Mesenchymal stem cell (in vitro differentiated cells and primary cell): ENCODE data around the gene LAMB2.

Experiments used
- DNase-seq: peaks from one replicate; pipeline ENCODE4 v3.0.0-alpha.2; 2013
- H2AFZ ChIP-seq: one replicate; pipeline ENCODE4 v1.6.1; 2013; ENCODE audit warnings: low read depth, mild to moderate bottlenecking, control low read depth, inconsistent platforms, low read length, moderate library complexity
- H2AK5ac ChIP-seq: 2 replicates; pipeline ENCODE4 v1.6.1; 2013; ENCODE audit warnings: low read length, moderate library complexity, mild to moderate bottlenecking, inconsistent platforms; ENCODE audit not compliant: severe bottlenecking
- H2BK120ac ChIP-seq: one replicate; pipeline ENCODE4 v1.6.1; 2013; ENCODE audit warnings: low read depth, mild to moderate bottlenecking, inconsistent platforms, low read length, moderate library complexity
- H2BK12ac ChIP-seq, 2 experiments: one replicate each; pipeline ENCODE4 v1.6.1; 2013; ENCODE audit warnings: inconsistent platforms in 2 of 2, low read length in 2 of 2, mild to moderate bottlenecking in 2 of 2, moderate library complexity in 2 of 2, control low read depth in 1 of 2
- H2BK15ac ChIP-seq: one replicate; pipeline ENCODE4 v1.6.1; 2013; ENCODE audit warnings: mild to moderate bottlenecking, low read depth, inconsistent platforms; ENCODE audit not compliant: poor library complexity, severe bottlenecking
- H2BK5ac ChIP-seq: 2 replicates; pipeline ENCODE4 v1.6.1; 2013; ENCODE audit warnings: low read depth, mild to moderate bottlenecking, low read length, control low read depth, inconsistent platforms; ENCODE audit not compliant: poor library complexity, severe bottlenecking
- H3K14ac ChIP-seq, 2 experiments: one replicate each; pipeline ENCODE4 v1.6.1; 2013; ENCODE audit warnings: inconsistent platforms in 2 of 2, low read length in 2 of 2, control low read depth in 1 of 2, mild to moderate bottlenecking in 1 of 2, moderate library complexity in 1 of 2
- H3K18ac ChIP-seq, 2 experiments: one replicate each; pipeline ENCODE4 v1.6.1; 2013; ENCODE audit warnings: inconsistent platforms in 2 of 2, low read length in 2 of 2, control low read depth in 1 of 2, low read depth in 1 of 2, mild to moderate bottlenecking in 1 of 2
- H3K23ac ChIP-seq, 2 experiments: one replicate each; pipeline ENCODE4 v1.6.1; 2013; ENCODE audit warnings: inconsistent platforms in 2 of 2, low read length in 2 of 2, mild to moderate bottlenecking in 2 of 2, moderate library complexity in 2 of 2, control low read depth in 1 of 2
- H3K27ac ChIP-seq: 2 replicates; pipeline ENCODE4 v1.5.1; 2013; ENCODE audit warnings: mild to moderate bottlenecking, moderate library complexity, low read length, control low read depth, inconsistent platforms; ENCODE audit not compliant: poor library complexity, severe bottlenecking
- H3K27me3 ChIP-seq, 2 experiments: 2 replicates each; pipeline versions ENCODE4 v1.6.1 to v1.7.0; 2013; ENCODE audit warnings: low read length in 2 of 2, mild to moderate bottlenecking in 2 of 2, moderate library complexity in 2 of 2, control low read depth in 1 of 2, inconsistent platforms in 1 of 2; ENCODE audit not compliant: control insufficient read depth in 1 of 2, insufficient read depth in 1 of 2
- H3K36me3 ChIP-seq, 2 experiments: 2 replicates each; pipeline versions ENCODE4 v1.6.1 to v1.7.0; 2013; ENCODE audit warnings: low read length in 2 of 2, control low read depth in 1 of 2, inconsistent platforms in 1 of 2, low read depth in 1 of 2, mild to moderate bottlenecking in 1 of 2; ENCODE audit not compliant: insufficient read depth in 2 of 2, control insufficient read depth in 1 of 2
- H3K4ac ChIP-seq, 2 experiments: one replicate each; pipeline ENCODE4 v1.6.1; 2013; ENCODE audit warnings: inconsistent platforms in 2 of 2, low read length in 2 of 2, mild to moderate bottlenecking in 2 of 2, moderate library complexity in 2 of 2, control low read depth in 1 of 2, low read depth in 1 of 2
- H3K4me1 ChIP-seq: 2 replicates; pipeline ENCODE4 v1.6.1; 2013; ENCODE audit warnings: low read depth, low read length, control low read depth; ENCODE audit not compliant: control insufficient read depth, insufficient read depth
- H3K4me2 ChIP-seq: 2 replicates; pipeline ENCODE4 v1.6.1; 2013; ENCODE audit warnings: low read length, mild to moderate bottlenecking, inconsistent platforms; ENCODE audit not compliant: poor library complexity, severe bottlenecking
- H3K4me3 ChIP-seq, 2 experiments: 2 replicates each; pipeline versions ENCODE4 v1.5.1 to v1.7.0; 2013; ENCODE audit warnings: low read length in 2 of 2, mild to moderate bottlenecking in 2 of 2, control low read depth in 1 of 2, low read depth in 1 of 2; ENCODE audit not compliant: insufficient read depth in 1 of 2
- H3K79me1 ChIP-seq: replicated peaks from 2 replicates; pipeline ENCODE4 v1.6.1; 2013; ENCODE audit warnings: mild to moderate bottlenecking, control low read depth, low read length, inconsistent platforms; ENCODE audit not compliant: poor library complexity, severe bottlenecking
- H3K9ac ChIP-seq: 2 replicates; pipeline ENCODE4 v1.7.0; 2013; ENCODE audit warnings: mild to moderate bottlenecking, low read length, moderate library complexity
- H3K9me3 ChIP-seq: 2 replicates; pipeline ENCODE4 v1.7.0; 2013; ENCODE audit warnings: mild to moderate bottlenecking, low read length; ENCODE audit not compliant: control insufficient read depth
- H4K8ac ChIP-seq: one replicate; pipeline ENCODE4 v1.6.1; 2013; ENCODE audit warnings: inconsistent platforms, mild to moderate bottlenecking, low read length, moderate library complexity
- H4K91ac ChIP-seq: one replicate; pipeline ENCODE4 v1.6.1; 2013; ENCODE audit warnings: mild to moderate bottlenecking, low read length, inconsistent platforms
- WGBS: methylation state at CpG from one replicate; pipeline ENCODE4 v1.1.7; 2013; ENCODE audit warnings: mixed read lengths; 5-methylcytosine and 5-hydroxymethylcytosine counted together

Gene LAMB2

DNA sequence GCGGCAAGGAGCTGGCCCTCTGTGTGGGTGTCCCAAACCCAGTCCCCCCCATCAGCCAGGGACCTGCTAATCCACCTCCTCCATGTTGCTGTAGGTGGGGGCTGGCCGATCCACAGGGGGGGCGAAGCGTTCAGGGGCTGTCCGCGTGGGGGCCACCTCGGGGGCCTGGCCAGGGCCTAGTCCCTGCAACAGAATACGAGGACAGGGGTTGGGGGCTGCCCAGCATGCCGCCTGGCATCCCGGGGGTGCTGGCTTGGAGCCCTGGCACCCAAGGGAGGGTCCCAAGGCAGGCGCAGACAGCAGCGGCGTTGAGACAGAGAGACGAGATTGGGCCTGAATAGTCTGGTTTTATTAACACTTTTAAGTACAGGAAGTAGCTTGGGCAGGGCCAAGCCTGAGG is 24.5 kb downstream of the LAMB2 start:
- H3K4me3 ChIP-seq, result no peak overlapping the region
- no peak overlapping the region for H2BK15ac ChIP-seq
- H3K27me3 ChIP-seq, result no peaks in the 10 kb centered on the region
- H2BK120ac ChIP-seq, result no peak overlapping the region
- no peak for DNase-seq
- H2AFZ ChIP-seq, result no peak overlapping the region
- peaks cover 12% of the 10 kb centered on the region for H3K4me1 ChIP-seq
- no peak overlapping the region for H4K91ac ChIP-seq
- no peak overlapping the region for H3K9ac ChIP-seq
- no peak overlapping the region for H3K23ac ChIP-seq
- WGBS, result 88% methylated on average over 14 of the region's 14 CpGs
- H3K4me2 ChIP-seq, result no peak overlapping the region
- no peak overlapping the region for H3K18ac ChIP-seq
- no peak overlapping the region for H2BK5ac ChIP-seq
- H2AK5ac ChIP-seq, result no peak overlapping the region
- no peak overlapping the region for H4K8ac ChIP-seq
- peaks cover 32% of the 10 kb centered on the region for H3K79me1 ChIP-seq
- no peak overlapping the region for H3K4ac ChIP-seq
- no peak overlapping the region for H3K27ac ChIP-seq
- no peaks in the 10 kb centered on the region for H3K9me3 ChIP-seq
- H2BK12ac ChIP-seq, result no peak overlapping the region
- H3K36me3 ChIP-seq, result peaks cover 59 to 68% of the 10 kb centered on the region in 2 experiments
- H3K14ac ChIP-seq, result no peak overlapping the region

DNA sequence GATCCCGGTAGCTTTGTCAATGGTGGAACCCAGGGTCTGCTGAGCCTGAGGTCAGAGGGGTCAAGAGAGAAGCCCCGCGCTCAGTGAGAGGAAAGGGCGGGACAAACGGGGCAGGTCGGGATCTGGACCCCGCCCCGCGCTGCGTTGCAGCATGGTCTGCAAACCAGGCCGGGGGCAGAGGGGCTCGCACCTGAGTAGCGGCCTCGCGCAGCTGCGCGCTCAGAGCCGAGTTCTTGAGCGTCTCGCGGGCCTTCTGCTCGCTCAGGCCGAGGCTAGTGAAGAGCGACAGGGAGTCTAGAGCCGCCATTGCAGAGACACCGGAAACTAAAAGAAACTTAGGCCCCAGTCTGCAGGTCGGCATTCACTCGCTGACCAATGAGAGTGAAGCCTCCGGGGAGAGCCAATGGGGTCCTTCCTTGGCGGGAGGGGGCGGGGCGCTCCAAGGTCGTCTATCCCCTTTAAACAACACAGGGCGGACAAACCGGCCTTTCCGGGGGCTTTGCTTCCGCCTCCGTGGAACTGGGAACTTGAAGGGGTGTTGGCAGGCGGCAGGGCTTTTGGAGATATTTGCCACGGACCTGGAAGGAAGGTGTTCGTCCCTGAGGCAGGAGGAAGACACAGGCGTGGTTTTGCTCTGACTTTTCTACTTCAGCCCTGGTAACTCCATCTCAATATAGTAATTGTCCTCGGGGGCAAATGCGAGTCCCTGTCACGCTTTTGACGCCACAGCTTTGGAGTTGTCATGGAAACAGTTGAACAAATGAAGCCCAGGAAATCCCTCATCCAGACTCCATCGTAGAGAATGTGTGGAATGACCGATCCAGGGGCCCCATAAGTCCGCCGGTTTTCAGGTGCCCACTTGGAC is 28.2 kb downstream of the LAMB2 start, which contains the start of gene QARS1:
Gene QARS1 (minus strand): TSS at position 331 of the 865 bp plus-strand sequence. CDS start 24 bp downstream, at position 307.
- Histone ChIP-seq H4K8ac (peak within 1 kb of the TSS; percentile 94), H3K14ac (peak within 1 kb of the TSS in 1 of 2 experiments; percentile 94), H3K27me3 (no peaks in the 10 kb centered on the region), H4K91ac (peak within 1 kb of the TSS; percentile 97), H2BK15ac (peak within 1 kb of the TSS; percentile 15), H3K79me1 (peaks cover 51% of the 10 kb centered on the region), H2BK120ac (peak within 1 kb of the TSS; percentile 11), H3K4me1 (peaks cover 17% of the 10 kb centered on the region), H3K4me3 (peak within 1 kb of the TSS; percentile 91 to 100), H2AFZ (peak within 1 kb of the TSS; percentile 85), H2BK5ac (peak within 1 kb of the TSS; percentile 93), H3K23ac (no peak within 1 kb of the TSS), H3K4ac (peak within 1 kb of the TSS; percentile 57 to 97), H3K27ac (peak within 1 kb of the TSS; percentile 75), H3K9ac (peak within 1 kb of the TSS; percentile 94), H3K36me3 (peaks cover 58 to 62% of the 10 kb centered on the region in 2 experiments), H2AK5ac (peak within 1 kb of the TSS; percentile 41), H3K9me3 (no peaks in the 10 kb centered on the region), H2BK12ac (no peak within 1 kb of the TSS), H3K4me2 (peak within 1 kb of the TSS; percentile 86), H3K18ac (peak within 1 kb of the TSS; percentile 98 to 99)
- 4% methylated on average over 48 of the region's 50 CpGs for WGBS
- peak; percentile 96 for DNase-seq

DNA sequence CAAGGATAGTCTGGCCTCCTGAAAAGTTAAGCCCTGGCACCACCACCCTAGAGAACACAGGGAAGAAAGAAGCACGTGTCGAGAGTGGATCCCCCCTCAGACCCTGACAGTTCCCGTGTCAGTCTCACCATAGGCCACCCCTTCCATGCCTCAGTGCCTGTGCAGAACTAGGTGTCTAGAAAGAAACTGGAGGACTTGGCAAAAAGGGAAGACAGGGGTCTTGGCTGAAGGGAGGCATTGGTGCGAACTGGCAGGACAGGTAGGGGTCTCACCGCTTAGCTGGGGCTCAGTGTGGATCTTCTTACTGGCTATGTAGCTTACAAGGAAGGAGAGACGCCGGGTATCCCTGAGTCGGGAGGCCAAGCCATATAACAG is 28.8 kb downstream of the LAMB2 start:
- peak overlapping the region; percentile 94 for H3K9ac ChIP-seq
- no peaks in the 10 kb centered on the region for H3K27me3 ChIP-seq
- H3K79me1 ChIP-seq, result peaks cover 56% of the 10 kb centered on the region
- peak overlapping the region in 1 of 2 experiments; percentile 59 for H3K14ac ChIP-seq
- H4K8ac ChIP-seq, result peak overlapping the region; percentile 94
- H3K4me1 ChIP-seq, result peaks cover 17% of the 10 kb centered on the region
- no peak overlapping the region for H3K27ac ChIP-seq
- no peaks in the 10 kb centered on the region for H3K9me3 ChIP-seq
- H3K23ac ChIP-seq, result no peak overlapping the region
- peak overlapping the region; percentile 57 to 97 for H3K4ac ChIP-seq
- H2AFZ ChIP-seq, result no peak overlapping the region
- peak overlapping the region; percentile 98 to 99 for H3K18ac ChIP-seq
- H2BK12ac ChIP-seq, result no peak overlapping the region
- H2BK5ac ChIP-seq, result no peak overlapping the region
- peak overlapping the region; percentile 91 to 100 for H3K4me3 ChIP-seq
- peak overlapping the region; percentile 86 for H3K4me2 ChIP-seq
- WGBS, result 11% methylated on average over 7 of the region's 8 CpGs
- peak overlapping the region; percentile 11 for H2BK120ac ChIP-seq
- no peak overlapping the region for H2BK15ac ChIP-seq
- DNase-seq, result no peak
- H4K91ac ChIP-seq, result peak overlapping the region; percentile 97
- peak overlapping the region; percentile 41 for H2AK5ac ChIP-seq
- H3K36me3 ChIP-seq, result peaks cover 58 to 62% of the 10 kb centered on the region in 2 experiments

DNA sequence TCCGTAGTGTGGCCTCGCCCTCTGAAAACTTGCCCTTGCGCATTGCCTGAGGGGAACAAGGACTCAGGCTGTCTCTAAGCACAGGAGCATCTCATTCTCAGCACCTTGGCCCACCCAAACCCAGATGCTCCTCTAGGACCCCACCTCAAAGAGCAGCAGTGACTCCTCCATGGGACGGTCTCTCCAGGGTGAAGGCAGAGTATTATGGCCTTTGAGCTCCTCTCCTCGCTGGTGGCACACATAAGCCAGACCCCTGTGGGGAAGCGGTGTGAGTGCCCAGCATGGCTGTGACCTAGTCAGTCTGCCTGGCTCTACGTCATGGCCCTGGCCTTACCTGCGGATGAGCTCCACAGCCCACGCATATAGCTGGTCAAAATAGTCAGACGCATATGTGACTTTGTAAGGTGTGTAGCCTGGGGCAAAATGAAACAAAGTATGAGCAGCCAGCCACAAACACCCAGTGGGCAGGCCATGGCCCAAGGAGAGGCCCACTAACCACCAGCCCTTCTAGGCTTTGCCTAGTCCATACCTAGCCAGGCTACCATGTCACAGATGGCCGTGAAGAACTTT is 32.7 kb downstream of the LAMB2 start:
- Histone ChIP-seq H2AK5ac (no peak overlapping the region), H4K91ac (no peak overlapping the region), H3K4me1 (peaks cover 14% of the 10 kb centered on the region), H3K79me1 (peaks cover 57% of the 10 kb centered on the region), H3K9ac (no peak overlapping the region), H3K36me3 (peaks cover 61 to 69% of the 10 kb centered on the region in 2 experiments), H2BK12ac (no peak overlapping the region), H3K18ac (no peak overlapping the region), H3K23ac (no peak overlapping the region), H3K27ac (no peak overlapping the region), H3K4me3 (no peak overlapping the region), H2BK5ac (no peak overlapping the region), H3K27me3 (no peaks in the 10 kb centered on the region), H2BK15ac (no peak overlapping the region), H3K14ac (no peak overlapping the region), H3K9me3 (no peaks in the 10 kb centered on the region), H3K4me2 (no peak overlapping the region), H4K8ac (no peak overlapping the region), H2AFZ (no peak overlapping the region), H2BK120ac (no peak overlapping the region), H3K4ac (no peak overlapping the region)
- DNase-seq, result no peak
- WGBS, result 96% methylated on average over 11 of the region's 11 CpGs
